IPS DF 6.9 (cell line): ENCODE measurements around the gene RHOBTB1.
"Not testable (repeated sequence)": the region's sequence is repeated elsewhere in the genome, so short reads cannot be mapped to it uniquely, and the experiment has no call there.

Source experiments
- DNase-seq: peaks from one replicate; pipeline ENCODE4 v3.0.0-alpha.2; 2013; ENCODE audit warnings: low read depth, low spot score
- H3K27ac ChIP-seq: one replicate; pipeline ENCODE4 v1.5.1; 2013; ENCODE audit warnings: low read length, control low read depth
- H3K27me3 ChIP-seq: 2 replicates; pipeline ENCODE4 v1.6.1; 2013; ENCODE audit warnings: mild to moderate bottlenecking, low read length; ENCODE audit not compliant: control insufficient read depth, insufficient read depth
- H3K36me3 ChIP-seq: 2 replicates; pipeline ENCODE4 v1.6.1; 2013; ENCODE audit warnings: low read length; ENCODE audit not compliant: control insufficient read depth, insufficient read depth
- H3K4me1 ChIP-seq: 2 replicates; pipeline ENCODE4 v1.6.1; 2013; ENCODE audit warnings: low read length; ENCODE audit not compliant: control insufficient read depth, insufficient read depth
- H3K4me3 ChIP-seq: 2 replicates; pipeline ENCODE4 v1.5.1; 2013; ENCODE audit warnings: mild to moderate bottlenecking, low read length
- H3K9me3 ChIP-seq: 2 replicates; pipeline ENCODE4 v1.6.1; 2013; ENCODE audit warnings: low read length, inconsistent platforms; ENCODE audit not compliant: control insufficient read depth, insufficient read depth
- WGBS: extraction: QIAGEN DNeasy Blood & Tissue Kit; methylation state at CpG from one replicate; pipeline ENCODE4 v1.1.7; 2013; ENCODE audit warnings: mixed read lengths, missing lambda C conversion rate; ENCODE audit not compliant: insufficient read length, insufficient coverage; 5-methylcytosine and 5-hydroxymethylcytosine counted together

RHOBTB1 gene

GRCh38 chr10:60977161-60978122 lies 33.5 kb upstream of the RHOBTB1 start:
- WGBS, result no CpG with 5 or more reads among the region's 2 CpGs
- DNase-seq, result no peak
- H3K27ac ChIP-seq, result no peak overlapping the region
- H3K4me1 ChIP-seq, result no peaks in the 10 kb centered on the region
- H3K27me3 ChIP-seq, result no peaks in the 10 kb centered on the region
- no peaks in the 10 kb centered on the region for H3K36me3 ChIP-seq
- H3K9me3 ChIP-seq, result no peaks in the 10 kb centered on the region
- no peak overlapping the region for H3K4me3 ChIP-seq

DNA sequence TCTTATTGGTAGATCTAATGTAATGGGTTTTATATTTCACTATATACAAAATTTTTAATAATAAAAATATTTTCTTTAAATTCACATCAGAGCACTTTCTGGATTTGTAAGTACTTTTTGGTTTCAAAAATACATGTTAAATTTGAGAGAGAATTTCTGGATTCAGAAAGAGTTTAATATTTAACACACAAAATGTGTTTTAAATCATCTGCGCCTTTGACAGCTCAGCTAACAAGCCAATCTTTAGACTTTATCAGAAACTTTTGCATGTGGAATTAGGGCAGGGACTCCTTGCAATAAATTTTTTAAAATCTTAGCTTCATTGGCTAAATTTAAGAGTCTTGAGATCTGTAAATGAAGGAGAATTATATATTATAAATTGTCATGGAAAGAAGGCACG lies 32.7 kb upstream of the RHOBTB1 start:
- Histone ChIP-seq H3K4me3 (no peak overlapping the region), H3K27ac (no peak overlapping the region), H3K4me1 (no peaks in the 10 kb centered on the region), H3K27me3 (no peaks in the 10 kb centered on the region), H3K9me3 (no peaks in the 10 kb centered on the region), H3K36me3 (no peaks in the 10 kb centered on the region)
- 100% methylated on average over 1 of the region's 2 CpGs for WGBS
- DNase-seq, result no peak

- no peak for DNase-seq
- H3K4me3 ChIP-seq, result no peak overlapping the region
- H3K36me3 ChIP-seq, result no peaks in the 10 kb centered on the region
- H3K9me3 ChIP-seq, result no peaks in the 10 kb centered on the region
- WGBS, result no CpG with 5 or more reads among the region's 1 CpG
- H3K27ac ChIP-seq, result no peak overlapping the region
- H3K27me3 ChIP-seq, result no peaks in the 10 kb centered on the region
- no peaks in the 10 kb centered on the region for H3K4me1 ChIP-seq
Observed at GRCh38 chr10:60975716-60976115, 31.7 kb upstream of the RHOBTB1 start.

DNA sequence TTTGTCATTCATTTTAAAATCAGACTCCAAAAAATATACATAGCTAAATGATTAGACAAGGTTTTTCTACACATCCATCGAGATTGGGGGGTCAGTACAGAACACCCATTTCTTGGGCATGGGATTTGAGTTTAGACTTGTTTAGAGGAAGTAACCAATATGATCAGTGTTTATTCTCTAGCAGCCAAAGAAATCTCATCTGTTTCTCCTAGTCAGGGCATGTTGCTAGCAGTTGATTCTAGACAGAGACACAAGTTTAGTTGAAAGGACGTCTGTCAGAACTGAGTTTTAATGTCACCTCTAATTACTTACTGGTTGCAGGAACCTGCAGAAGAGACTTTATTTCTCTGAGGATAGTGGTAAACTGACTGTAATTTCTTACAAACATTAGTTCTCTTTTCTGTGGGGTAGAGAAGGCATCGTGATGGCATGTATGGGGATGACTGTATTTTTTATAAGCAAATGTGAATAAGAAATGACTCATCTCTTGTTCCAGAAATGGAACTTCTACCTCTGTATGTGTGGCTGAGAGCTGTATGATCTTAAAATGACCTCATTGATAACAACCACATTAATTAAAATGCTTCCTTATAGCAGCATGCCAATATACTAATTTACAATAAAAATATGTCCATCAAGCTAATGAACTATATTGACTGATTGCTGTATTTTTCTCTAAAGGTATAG lies 30.6 kb upstream of the RHOBTB1 start:
- Histone ChIP-seq H3K36me3 (no peaks in the 10 kb centered on the region), H3K4me3 (no peak overlapping the region), H3K4me1 (no peaks in the 10 kb centered on the region), H3K9me3 (no peaks in the 10 kb centered on the region), H3K27ac (no peak overlapping the region), H3K27me3 (no peaks in the 10 kb centered on the region)
- WGBS, result no CpG with 5 or more reads among the region's 3 CpGs
- DNase-seq, result no peak

DNA sequence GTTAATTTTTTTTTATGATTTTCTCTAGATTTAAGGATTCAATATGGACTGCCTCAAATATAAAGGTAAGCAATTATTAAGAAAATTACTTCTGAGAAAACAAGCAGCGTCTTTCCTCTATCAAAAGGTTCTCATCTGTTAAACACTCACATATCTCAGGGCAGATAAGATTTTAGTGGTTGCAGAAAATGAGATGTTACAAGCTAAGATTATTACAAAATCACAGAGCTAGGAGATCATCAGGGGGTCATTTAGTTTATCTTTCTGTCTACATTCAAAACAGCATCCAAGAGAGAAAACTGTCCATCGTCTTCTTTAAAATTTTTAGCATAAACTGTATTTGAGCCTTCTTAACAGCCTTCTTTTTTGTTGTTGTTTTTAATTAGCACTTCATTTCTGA lies 29.1 kb upstream of the RHOBTB1 start:
- no peaks in the 10 kb centered on the region for H3K36me3 ChIP-seq
- no peaks in the 10 kb centered on the region for H3K9me3 ChIP-seq
- no peak overlapping the region for H3K4me3 ChIP-seq
- no peaks in the 10 kb centered on the region for H3K4me1 ChIP-seq
- WGBS, result no CpG with 5 or more reads among the region's 2 CpGs
- H3K27ac ChIP-seq, result no peak overlapping the region
- no peaks in the 10 kb centered on the region for H3K27me3 ChIP-seq
- no peak for DNase-seq

DNA sequence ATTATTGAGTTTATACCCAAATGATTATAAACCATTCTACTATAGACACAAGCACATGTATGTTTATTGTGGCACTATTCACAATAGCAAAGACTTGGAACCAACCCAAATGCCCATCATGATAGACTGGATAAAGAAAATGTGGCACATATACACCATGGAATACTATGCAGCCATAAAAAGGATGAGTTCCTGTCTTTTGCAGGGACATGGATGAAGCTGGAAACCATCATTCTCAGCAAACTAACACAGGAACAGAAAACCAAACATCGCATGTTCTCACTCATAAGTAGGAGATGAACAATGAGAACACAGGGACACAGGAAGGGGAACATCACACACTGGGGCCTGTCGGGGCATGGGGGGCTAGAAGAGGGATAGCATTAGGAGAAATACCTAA lies 28.2 kb upstream of the RHOBTB1 start:
- WGBS, result no CpG with 5 or more reads among the region's 2 CpGs
- H3K36me3 ChIP-seq, H3K4me3 ChIP-seq, H3K27ac ChIP-seq, H3K27me3 ChIP-seq, H3K4me1 ChIP-seq, H3K9me3 ChIP-seq, DNase-seq: not testable (repeated sequence)

GRCh38 chr10:60970526-60970925 lies 26.5 kb upstream of the RHOBTB1 start:
- H3K4me1 ChIP-seq, result no peaks in the 10 kb centered on the region
- DNase-seq, result no peak
- no peaks in the 10 kb centered on the region for H3K9me3 ChIP-seq
- H3K27ac ChIP-seq, result no peak overlapping the region
- no peaks in the 10 kb centered on the region for H3K27me3 ChIP-seq
- no CpG with 5 or more reads among the region's 3 CpGs for WGBS
- H3K4me3 ChIP-seq, result no peak overlapping the region
- H3K36me3 ChIP-seq, result no peaks in the 10 kb centered on the region

DNA sequence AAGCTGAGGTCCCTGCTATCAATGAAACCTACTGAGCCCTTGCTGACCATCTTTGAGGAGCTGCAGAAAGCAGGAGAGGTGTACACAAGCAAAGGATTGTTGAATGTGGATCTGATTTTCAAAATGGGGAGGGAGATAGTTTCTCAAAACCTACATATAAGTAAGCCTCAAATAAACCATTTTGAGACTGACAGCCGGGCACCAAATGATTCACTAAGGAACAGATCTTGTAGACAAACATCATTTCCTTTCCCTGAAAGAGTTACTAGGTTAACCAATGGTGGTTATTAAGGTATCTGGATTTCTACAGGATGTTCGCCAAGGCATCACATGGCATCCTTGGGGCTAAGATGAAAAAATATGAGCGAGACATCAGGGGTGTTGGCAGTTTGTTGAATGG lies 24.5 kb upstream of the RHOBTB1 start:
- DNase-seq, result no peak
- H3K9me3 ChIP-seq, result no peaks in the 10 kb centered on the region
- WGBS, result no CpG with 5 or more reads among the region's 3 CpGs
- no peaks in the 10 kb centered on the region for H3K27me3 ChIP-seq
- H3K4me3 ChIP-seq, result no peak overlapping the region
- H3K4me1 ChIP-seq, result no peaks in the 10 kb centered on the region
- H3K27ac ChIP-seq, result no peak overlapping the region
- H3K36me3 ChIP-seq, result no peaks in the 10 kb centered on the region

DNA sequence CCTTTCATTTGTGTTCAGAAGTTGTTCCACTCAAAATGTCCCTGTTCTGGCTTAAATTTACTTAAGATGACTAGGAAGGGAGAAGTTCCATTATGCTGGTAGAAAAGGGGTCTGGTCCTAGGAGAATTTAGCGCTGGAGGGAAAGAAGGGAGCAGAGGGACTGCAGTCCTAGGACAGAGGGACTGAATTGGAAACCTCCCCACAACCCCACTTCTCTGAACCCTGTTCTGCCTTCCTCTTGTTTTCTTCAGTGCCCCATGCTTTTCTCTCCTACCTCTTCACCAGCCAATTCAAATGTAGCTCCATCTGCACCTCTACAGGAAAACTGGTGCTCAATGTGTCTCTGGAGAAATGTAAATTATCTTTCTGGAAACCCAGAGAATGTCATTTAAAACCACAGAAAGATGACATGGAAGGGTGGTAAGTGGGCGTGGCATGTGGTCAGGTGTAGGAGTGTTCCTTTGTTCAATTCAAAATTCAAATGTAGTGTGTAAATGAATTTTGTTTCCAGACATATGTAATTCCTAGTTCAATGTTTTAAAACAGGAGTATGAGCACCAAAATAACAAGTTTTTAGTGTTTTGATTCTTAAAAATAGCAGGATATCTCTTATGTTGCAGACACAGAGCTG lies 24.0 kb upstream of the RHOBTB1 start:
- WGBS, result no CpG with 5 or more reads among the region's 2 CpGs
- Histone ChIP-seq H3K27ac (no peak overlapping the region), H3K4me3 (no peak overlapping the region), H3K9me3 (no peaks in the 10 kb centered on the region), H3K4me1 (no peaks in the 10 kb centered on the region), H3K36me3 (no peaks in the 10 kb centered on the region), H3K27me3 (no peaks in the 10 kb centered on the region)
- no peak for DNase-seq

GRCh38 chr10:60967260-60967659 lies 23.3 kb upstream of the RHOBTB1 start:
- H3K27ac ChIP-seq, result no peak overlapping the region
- H3K27me3 ChIP-seq, result no peaks in the 10 kb centered on the region

More at GRCh38 chr10:60967260-60967659, 23.3 kb upstream of the RHOBTB1 start:
- Histone ChIP-seq H3K4me1 (no peaks in the 10 kb centered on the region), H3K36me3 (no peaks in the 10 kb centered on the region), H3K4me3 (no peak overlapping the region), H3K9me3 (no peaks in the 10 kb centered on the region)
- DNase-seq, result no peak
- no CpG with 5 or more reads among the region's 4 CpGs for WGBS
